Testis (tissue), 2 donors: ENCODE data around the gene DNAH5.

Source experiments
- POLR2A ChIP-seq: fragments of 450-650 bp; IDR thresholded peaks from one replicate; pipeline ENCODE4 v1.6.1; 2017; ENCODE audit warnings: antibody characterized with exemption, mild to moderate bottlenecking, moderate library complexity
- TF ChIP-seq, protein P1 (sequence below), 3 experiments: fragments of 450-650 bp in 2 of 3; fragments of 200-600 bp in 1 of 3; sonication (generic) in 1 of 3; IDR thresholded peaks; one replicate each; pipeline ENCODE4 v1.5.1; 2016 to 2019; ENCODE audit warnings: antibody characterized with exemption in 3 of 3, mild to moderate bottlenecking in 2 of 3, moderate library complexity in 1 of 3

DNA sequence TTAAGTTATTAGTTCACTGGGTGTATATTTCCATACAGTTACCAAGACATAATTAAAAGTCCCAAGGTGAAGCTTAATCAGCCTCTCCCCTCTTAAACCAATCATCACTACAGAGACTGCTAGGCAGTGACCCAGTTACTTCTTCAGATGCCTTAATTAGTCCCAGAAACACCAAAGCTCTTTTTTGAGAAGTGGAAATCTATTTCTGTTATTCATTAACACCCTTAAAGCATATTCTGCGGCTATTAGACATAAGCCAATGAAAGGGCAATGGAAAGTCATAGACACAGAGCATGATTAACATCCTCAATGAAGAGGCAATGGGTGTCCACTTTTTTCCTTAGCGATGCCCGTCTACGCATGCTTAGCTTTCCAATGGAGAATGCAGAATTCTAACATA lies 48.3 kb upstream of the DNAH5 start:
- TF ChIP-seq, protein P1, sequence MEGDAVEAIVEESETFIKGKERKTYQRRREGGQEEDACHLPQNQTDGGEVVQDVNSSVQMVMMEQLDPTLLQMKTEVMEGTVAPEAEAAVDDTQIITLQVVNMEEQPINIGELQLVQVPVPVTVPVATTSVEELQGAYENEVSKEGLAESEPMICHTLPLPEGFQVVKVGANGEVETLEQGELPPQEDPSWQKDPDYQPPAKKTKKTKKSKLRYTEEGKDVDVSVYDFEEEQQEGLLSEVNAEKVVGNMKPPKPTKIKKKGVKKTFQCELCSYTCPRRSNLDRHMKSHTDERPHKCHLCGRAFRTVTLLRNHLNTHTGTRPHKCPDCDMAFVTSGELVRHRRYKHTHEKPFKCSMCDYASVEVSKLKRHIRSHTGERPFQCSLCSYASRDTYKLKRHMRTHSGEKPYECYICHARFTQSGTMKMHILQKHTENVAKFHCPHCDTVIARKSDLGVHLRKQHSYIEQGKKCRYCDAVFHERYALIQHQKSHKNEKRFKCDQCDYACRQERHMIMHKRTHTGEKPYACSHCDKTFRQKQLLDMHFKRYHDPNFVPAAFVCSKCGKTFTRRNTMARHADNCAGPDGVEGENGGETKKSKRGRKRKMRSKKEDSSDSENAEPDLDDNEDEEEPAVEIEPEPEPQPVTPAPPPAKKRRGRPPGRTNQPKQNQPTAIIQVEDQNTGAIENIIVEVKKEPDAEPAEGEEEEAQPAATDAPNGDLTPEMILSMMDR (IDR thresholded peaks at IDR 0.05): no peak
- TF ChIP-seq POLR2A: no peak
